ENCODE data around the gene FERMT1.
"Not testable (repeated sequence)": the region's sequence is repeated elsewhere in the genome, so short reads cannot be mapped to it uniquely, and the experiment has no call there.

Gene FERMT1

GRCh38 chr20:6066582-6066981, 56.2 kb downstream of the FERMT1 start:
- no peak for DNase-seq

DNA sequence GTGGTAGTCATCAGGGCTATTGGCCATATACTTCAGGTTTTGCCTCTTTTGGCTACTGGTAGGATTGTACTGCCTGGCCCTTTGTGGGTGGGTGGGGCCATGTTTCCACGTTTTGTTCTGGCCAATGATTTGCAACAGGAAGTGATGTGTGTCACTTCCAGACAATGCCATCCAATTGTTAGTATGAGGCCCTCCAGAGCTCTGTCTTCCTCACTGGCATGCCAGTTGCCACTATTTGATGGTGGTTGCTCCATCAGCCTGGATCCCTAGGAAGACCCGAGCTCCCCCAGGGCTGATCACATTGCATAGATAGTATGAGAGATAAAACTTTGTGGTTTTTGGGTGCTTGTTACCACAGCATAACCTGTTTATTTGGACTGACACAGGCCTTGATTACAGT, 61.3 kb downstream of the FERMT1 start:
- DNase-seq: no peak

- no peak for DNase-seq
These were observed 62.6 kb downstream of the FERMT1 start for GRCh38 chr20:6060213-6060612.

DNA sequence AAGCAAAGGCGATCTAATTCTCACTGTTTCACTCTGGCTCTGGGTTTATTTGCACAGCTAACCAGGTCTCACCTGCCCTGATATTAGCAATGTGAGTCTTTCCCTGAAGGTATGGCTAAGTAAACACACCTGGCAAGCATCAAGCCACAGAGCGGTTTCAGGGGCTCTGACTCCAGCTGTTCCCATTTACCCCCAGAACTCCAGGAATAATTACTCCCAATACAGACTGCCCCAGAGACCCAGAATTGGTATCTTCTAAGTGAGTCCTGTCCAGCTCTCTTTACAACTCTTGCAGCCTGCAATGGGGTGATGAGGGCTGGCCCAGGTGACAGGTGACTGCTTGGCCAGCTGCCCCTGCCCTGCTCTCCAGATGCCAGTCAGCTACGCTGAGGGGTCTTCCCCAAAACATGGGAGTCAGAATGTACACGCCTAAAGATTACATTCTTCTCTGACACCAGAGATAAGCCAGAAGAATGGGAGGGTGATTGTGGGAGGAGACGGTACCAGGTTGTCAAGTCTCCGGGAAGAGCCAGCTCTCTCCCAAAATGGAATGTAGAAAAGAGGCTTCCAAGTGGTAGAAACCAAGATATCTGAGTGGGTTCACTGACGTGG, 64.0 kb downstream of the FERMT1 start:
- DNase-seq: no peak

DNA sequence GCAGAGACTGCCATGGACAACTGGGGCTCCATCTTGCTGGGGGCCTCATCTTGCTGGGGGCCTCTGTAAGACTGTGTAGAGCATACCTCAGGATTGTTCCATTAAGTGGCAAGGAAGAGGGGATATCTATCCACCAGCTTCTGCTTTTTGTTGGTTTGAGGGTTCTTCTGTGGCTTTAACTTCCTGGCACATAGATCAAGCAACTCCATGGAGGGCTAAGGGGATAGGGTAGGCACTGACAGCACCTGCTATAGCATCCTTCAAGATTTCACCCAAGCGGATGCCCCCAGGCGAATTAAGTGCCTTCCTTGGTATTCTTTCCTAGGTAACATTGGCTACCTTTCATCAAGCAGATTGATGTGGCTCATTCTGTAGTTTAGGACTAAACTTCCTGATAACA, 65.1 kb downstream of the FERMT1 start:
- peak; percentile 80 for DNase-seq

GRCh38 chr20:6057139-6057538, 65.7 kb downstream of the FERMT1 start:
- DNase-seq: no peak

DNA sequence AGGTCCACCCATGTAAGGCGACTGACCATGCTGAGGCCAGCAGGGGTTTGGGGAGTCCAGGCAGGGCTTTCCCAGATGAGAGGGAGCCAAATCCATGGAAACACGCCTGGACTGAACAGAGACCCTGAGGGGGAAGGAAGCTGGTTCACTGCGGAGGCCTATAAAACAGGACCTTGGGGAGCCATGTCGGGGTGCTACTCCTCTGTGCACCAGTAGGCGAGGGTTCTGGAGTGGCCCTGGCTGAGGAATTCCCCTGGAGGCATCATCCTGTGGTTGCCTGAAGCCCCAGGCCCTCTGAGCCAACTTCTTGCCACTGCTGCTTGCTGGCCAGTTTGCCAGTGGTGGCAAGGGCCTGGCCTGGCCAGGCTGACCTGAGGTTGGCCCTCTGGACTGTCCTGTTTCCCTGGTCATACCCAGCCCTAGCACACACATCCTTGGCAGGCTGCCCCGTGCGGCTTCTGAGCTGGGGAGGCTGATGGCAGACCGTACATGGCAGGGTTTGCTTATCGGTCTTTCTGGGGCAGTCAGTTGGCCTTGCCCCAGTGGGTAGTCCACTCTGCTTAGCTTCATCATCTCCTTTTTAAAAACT, 66.8 kb downstream of the FERMT1 start:
- DNase-seq: no peak

GRCh38 chr20:6055161-6055783, 67.6 kb downstream of the FERMT1 start:
- DNase-seq: peak; percentile 24

DNA sequence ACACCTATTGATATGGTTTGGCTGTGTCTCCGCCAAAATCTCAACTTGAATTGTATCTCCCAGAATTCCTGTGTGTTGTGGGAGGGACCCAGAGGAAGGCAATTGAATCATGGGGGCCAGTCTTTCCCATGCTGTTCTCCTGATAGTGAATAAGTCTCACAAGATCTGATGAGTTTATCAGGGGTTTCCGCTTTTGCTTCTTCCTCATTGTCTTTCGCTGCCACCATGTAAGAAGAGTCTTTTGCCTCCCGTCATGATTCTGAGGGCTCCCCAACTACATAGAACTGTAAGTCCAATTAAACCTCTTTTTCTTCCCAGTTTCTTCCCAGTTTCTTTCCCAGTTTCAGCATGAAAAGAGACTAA, 68.2 kb downstream of the FERMT1 start:
- not testable (repeated sequence) for DNase-seq

GRCh38 chr20:6053776-6054688, 68.8 kb downstream of the FERMT1 start, which contains the start of gene LRRN4:
TSS of gene LRRN4 (minus strand) at chr20:6054060. CDS start at chr20:6052799, 1,261 bp downstream.
- DNase-seq: no peak

DNA sequence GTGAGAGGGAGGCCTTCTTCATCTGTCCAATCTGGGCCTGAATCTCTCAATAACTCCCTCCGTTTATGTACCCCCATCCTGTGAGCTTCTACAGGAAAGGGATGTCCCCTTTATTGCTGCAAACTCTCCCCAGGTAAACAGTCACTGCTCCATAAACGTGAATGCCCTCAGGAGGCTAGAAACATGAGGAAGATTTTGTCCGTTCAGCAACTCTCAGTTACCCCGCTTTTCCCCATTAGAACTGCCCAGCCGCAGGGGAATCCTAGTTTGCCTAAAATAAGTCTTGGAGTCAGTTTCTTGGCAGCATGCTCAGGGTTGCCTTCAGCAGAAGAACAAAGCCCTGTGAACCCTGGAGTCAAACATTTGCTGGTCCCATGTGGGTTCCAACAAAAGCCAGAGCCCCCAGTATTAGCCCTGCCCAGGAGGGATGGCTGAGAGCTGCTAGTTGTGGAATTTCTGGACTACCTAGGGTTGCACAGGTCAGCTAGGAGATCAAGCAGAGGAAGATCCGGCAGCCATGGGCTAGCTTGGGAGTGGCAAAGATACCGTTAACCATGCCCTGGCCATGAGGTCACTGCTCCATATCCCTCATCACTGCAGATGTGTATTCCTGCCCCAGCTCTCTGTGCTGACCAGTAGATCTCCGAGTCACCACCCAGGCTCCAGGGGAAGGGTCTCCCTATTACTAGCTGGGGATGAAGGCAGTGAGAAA, 69.6 kb downstream of the FERMT1 start:
- DNase-seq: no peak

- peak; percentile 40 for DNase-seq
These were observed 71.3 kb downstream of the FERMT1 start for GRCh38 chr20:6051505-6051904.

DNA sequence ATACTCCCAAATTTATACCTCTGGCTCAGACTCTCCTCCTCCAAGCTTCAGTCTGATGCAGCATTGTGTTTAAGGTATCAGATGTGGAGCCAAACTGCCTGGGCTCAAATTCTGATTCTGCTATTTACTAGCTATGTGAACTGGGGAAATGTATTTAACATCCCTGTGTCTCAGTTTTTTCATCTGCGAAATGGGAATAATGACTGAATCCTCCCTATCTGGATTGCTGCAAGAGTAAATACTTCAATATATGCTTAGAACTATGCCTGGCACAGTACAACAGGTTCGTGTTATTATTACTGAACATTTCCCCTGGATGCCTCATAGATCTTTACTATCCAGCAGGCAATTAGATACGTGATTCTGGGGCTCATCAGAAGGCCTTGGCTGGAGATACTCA, 74.4 kb downstream of the FERMT1 start:
- DNase-seq: no peak

- no peak for DNase-seq
These were observed 76.4 kb downstream of the FERMT1 start for GRCh38 chr20:6046432-6046831.

- DNase-seq: peak; percentile 45
These were observed 77.3 kb downstream of the FERMT1 start for GRCh38 chr20:6045566-6045965.

GRCh38 chr20:6044115-6044514, 78.7 kb downstream of the FERMT1 start:
- DNase-seq: peak; percentile 30

- no peak for DNase-seq
These were observed 81.0 kb downstream of the FERMT1 start for GRCh38 chr20:6041808-6042265.

DNA sequence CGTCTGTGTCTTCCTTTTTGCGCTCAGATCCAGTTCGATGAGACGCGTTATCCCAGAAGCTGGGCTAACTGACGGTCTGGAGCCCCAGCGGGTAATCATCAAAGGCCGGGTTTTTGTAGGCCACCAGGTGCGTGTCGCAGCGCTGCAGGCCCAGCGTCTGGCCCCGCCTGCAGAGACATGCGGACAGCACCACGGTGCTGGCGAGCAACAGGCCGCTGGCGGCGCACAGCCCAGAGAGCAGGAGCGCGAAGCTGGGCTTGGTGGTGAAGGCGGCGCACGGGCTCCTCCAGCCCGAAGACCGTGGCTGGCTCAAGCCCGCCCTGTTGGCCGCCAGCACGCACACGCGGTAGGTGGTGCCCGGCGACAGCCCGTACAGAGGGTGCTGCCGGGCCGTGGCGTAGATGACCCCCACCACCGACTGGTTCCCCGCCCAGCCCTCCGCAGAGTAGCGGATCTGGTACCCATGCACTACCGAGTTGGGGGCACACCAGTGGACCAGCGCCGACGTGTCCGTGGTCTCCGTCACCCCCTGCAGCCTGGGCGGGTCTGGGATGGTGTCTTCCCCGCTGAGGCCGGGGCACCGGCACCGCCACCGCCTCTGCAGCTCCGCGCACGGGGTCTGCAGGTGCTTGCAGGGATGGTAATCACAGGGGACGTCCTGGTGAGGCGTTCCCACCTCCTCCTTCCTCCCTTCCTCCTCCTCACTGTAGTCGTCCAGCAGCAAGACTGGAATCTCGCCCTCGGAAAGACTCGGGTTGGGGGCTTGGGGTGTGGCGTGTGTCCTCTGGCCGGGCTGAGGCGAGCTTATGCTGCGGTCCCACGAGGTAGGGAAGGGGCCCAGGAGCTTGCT, 81.6 kb downstream of the FERMT1 start:
- DNase-seq: no peak

DNA sequence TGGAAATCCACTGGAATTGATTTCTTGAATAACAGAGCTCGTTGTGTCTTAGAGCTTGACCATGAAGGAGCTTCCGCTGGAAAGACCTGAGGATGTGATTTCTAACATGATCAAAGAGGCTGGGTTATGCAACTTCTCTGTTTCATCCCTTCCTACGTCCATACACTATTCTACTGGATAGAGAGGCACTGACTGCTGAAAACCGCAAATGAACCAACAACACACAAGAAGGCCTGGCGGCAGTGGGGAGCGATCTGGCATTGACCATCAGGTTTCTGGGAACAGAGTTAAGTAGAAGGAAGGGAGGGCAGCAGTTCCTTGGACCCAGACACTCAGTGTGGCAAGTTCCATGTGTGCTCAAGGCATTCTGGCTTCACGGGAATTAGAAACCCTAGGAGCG, 82.3 kb downstream of the FERMT1 start:
- no peak for DNase-seq

GRCh38 chr20:6039766-6040165, 83.1 kb downstream of the FERMT1 start:
- no peak for DNase-seq

DNA sequence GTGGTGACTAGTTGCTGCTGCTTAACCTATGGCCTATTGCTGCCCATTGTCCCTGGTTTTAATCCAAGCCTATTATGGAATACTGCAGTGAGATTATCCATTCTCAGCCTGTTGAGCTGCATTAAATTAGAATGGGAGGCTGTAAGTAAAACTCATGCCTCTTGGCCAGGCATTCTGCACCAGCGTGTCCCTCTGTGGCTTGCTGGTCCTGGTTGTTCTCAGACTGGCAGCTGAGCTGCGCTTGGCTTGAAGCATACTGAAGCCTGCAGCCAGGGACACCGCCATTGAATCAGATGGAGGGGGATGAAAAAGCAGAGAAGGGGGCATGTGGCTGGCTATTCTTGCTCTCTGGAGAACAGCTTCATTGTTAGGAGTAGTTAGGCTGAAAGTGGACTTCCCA, 84.6 kb downstream of the FERMT1 start:
- DNase-seq: no peak

DNA sequence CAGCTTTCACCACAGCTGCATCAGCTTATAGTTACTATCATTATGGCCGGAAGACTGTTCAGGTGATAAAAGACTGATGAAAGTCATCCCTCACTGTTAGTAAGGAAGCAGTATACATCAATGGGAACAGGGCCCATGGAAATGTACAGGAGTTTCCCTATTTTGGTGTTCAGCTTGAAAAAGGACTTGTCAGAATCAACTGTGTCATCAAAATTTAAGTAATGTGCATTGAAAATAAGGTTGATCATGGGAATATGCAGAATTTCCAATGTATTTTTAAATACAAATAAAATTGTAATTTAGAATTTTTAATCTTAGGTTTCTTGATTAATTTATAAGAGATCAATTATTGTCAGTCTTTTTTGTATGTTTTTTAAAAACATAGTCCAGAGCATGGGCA, 85.7 kb downstream of the FERMT1 start:
- no peak for DNase-seq
